HG02588 (cell line): ENCODE results near the gene MAN2B1.
"Not testable (repeated sequence)": the region's sequence is repeated elsewhere in the genome, so short reads cannot be mapped to it uniquely, and the experiment has no call there.

Experiments used
- ATAC-seq: cut with Tn5 transposase; IDR thresholded peaks from one replicate; pipeline ENCODE4 v1.9.1; 2021; ENCODE audit warnings: mild to moderate bottlenecking, moderate library complexity; ENCODE audit not compliant: unreplicated experiment

MAN2B1 gene

GRCh38 chr19:12689581-12690216 lies 23.2 kb upstream of the MAN2B1 start:
- ATAC-seq: no peak

GRCh38 chr19:12689012-12689411 lies 22.5 kb upstream of the MAN2B1 start:
- ATAC-seq: no peak

GRCh38 chr19:12687496-12688196 lies 21.1 kb upstream of the MAN2B1 start, which contains the start of gene GNG14:
Gene GNG14, plus strand, starts transcription at chr19:12687998. Its CDS starts 51 bp downstream, at chr19:12688049.
- ATAC-seq: no peak

GRCh38 chr19:12685831-12686230 lies 19.3 kb upstream of the MAN2B1 start:
- no peak for ATAC-seq

GRCh38 chr19:12681074-12681987 lies 14.8 kb upstream of the MAN2B1 start, which contains the start of gene DHPS:
Gene DHPS, minus strand, starts transcription at chr19:12681880. Its CDS starts 114 bp downstream, at chr19:12681766.
- peak; percentile 59 for ATAC-seq

GRCh38 chr19:12680034-12680433 lies 13.5 kb upstream of the MAN2B1 start:
- no peak for ATAC-seq

GRCh38 chr19:12678039-12678438 lies 11.5 kb upstream of the MAN2B1 start:
- ATAC-seq: not testable (repeated sequence)

GRCh38 chr19:12676928-12677327 lies 10.4 kb upstream of the MAN2B1 start:
- ATAC-seq: no peak

- ATAC-seq: no peak
Observed at GRCh38 chr19:12676384-12676792, 9.8 kb upstream of the MAN2B1 start.

- no peak for ATAC-seq
Observed at GRCh38 chr19:12675940-12676339, 9.4 kb upstream of the MAN2B1 start.

GRCh38 chr19:12675399-12675798 lies 8.9 kb upstream of the MAN2B1 start:
- no peak for ATAC-seq

- no peak for ATAC-seq
Observed at GRCh38 chr19:12672744-12673143, 6.2 kb upstream of the MAN2B1 start.

GRCh38 chr19:12670159-12670928 lies 3.8 kb upstream of the MAN2B1 start:
- no peak for ATAC-seq

GRCh38 chr19:12669270-12670158 lies 3.0 kb upstream of the MAN2B1 start:
- no peak for ATAC-seq

- no peak for ATAC-seq
Observed at GRCh38 chr19:12668932-12669269, 2.4 kb upstream of the MAN2B1 start.

GRCh38 chr19:12668346-12668745 lies 1.8 kb upstream of the MAN2B1 start:
- no peak for ATAC-seq

GRCh38 chr19:12667731-12668302 lies 1.3 kb upstream of the MAN2B1 start:
- no peak for ATAC-seq

GRCh38 chr19:12665671-12666264 lies 774 bp downstream of the MAN2B1 start:
- ATAC-seq: no peak

GRCh38 chr19:12665281-12665573 lies 1.3 kb downstream of the MAN2B1 start:
- ATAC-seq: no peak
